SKM-1 treated with dmso at 0.1 percent for 144 hours (cell line): ENCODE results near the gene TOMM22.
A peak's percentile ranks its signal among the peaks of the same experiment; 100 is the strongest.

Source experiments
- DNase-seq: peaks from one replicate; lab custom pipeline; 2025; ENCODE audit not compliant: unreplicated experiment; lab: John Stamatoyannopoulos, UW

Gene TOMM22

GRCh38 chr22:38715176-38715764 lies 33.5 kb downstream of the TOMM22 start:
- DNase-seq = no peak

GRCh38 chr22:38715852-38716251 lies 34.1 kb downstream of the TOMM22 start:
- DNase-seq = no peak

- no peak for DNase-seq
Observed at GRCh38 chr22:38716271-38716670, 34.5 kb downstream of the TOMM22 start.

GRCh38 chr22:38716826-38717225 lies 35.1 kb downstream of the TOMM22 start:
- no peak for DNase-seq

- no peak for DNase-seq
Observed at GRCh38 chr22:38717244-38717643, 35.5 kb downstream of the TOMM22 start.

GRCh38 chr22:38718414-38718813 lies 36.7 kb downstream of the TOMM22 start:
- no peak for DNase-seq

GRCh38 chr22:38719196-38719595 lies 37.4 kb downstream of the TOMM22 start:
- no peak for DNase-seq

GRCh38 chr22:38720350-38720749 lies 38.6 kb downstream of the TOMM22 start:
- DNase-seq = no peak

GRCh38 chr22:38721551-38721950 lies 39.8 kb downstream of the TOMM22 start:
- DNase-seq = no peak

GRCh38 chr22:38724176-38724575 lies 42.4 kb downstream of the TOMM22 start:
- no peak for DNase-seq

GRCh38 chr22:38724926-38725571 lies 43.3 kb downstream of the TOMM22 start:
- DNase-seq = peak; percentile 20

GRCh38 chr22:38725900-38726655 lies 44.3 kb downstream of the TOMM22 start:
- DNase-seq = no peak

GRCh38 chr22:38727123-38727522 lies 45.4 kb downstream of the TOMM22 start:
- DNase-seq = no peak

- no peak for DNase-seq
Observed at GRCh38 chr22:38727530-38728451, 46.0 kb downstream of the TOMM22 start.

GRCh38 chr22:38728871-38729796 lies 47.4 kb downstream of the TOMM22 start:
- DNase-seq = no peak

GRCh38 chr22:38729946-38730345 lies 48.2 kb downstream of the TOMM22 start:
- DNase-seq = no peak

GRCh38 chr22:38730411-38730871 lies 48.7 kb downstream of the TOMM22 start:
- DNase-seq = no peak

- no peak for DNase-seq
Observed at GRCh38 chr22:38731703-38732161, 50.0 kb downstream of the TOMM22 start.

- no peak for DNase-seq
Observed at GRCh38 chr22:38732251-38732815, 50.6 kb downstream of the TOMM22 start.

GRCh38 chr22:38733329-38733723 lies 51.6 kb downstream of the TOMM22 start:
- DNase-seq = no peak
